Stimulated activated CD8-positive, alpha-beta memory T cell treated with anti-CD3 and anti-CD28 coated beads, Interleukin-12 subunit alpha, Interleukin-12 subunit beta, amount 100 ng/mL, for 1 hour (primary cell): Measurements from ENCODE around the gene HECTD4.
"Not testable (repeated sequence)": the region's sequence is repeated elsewhere in the genome, so short reads cannot be mapped to it uniquely, and the experiment has no call there.

Experiments used
- DNase-seq: peaks from one replicate; pipeline ENCODE4 v3.0.0-alpha.2; 2020; ENCODE audit warnings: low read depth

HECTD4 gene, protein sequence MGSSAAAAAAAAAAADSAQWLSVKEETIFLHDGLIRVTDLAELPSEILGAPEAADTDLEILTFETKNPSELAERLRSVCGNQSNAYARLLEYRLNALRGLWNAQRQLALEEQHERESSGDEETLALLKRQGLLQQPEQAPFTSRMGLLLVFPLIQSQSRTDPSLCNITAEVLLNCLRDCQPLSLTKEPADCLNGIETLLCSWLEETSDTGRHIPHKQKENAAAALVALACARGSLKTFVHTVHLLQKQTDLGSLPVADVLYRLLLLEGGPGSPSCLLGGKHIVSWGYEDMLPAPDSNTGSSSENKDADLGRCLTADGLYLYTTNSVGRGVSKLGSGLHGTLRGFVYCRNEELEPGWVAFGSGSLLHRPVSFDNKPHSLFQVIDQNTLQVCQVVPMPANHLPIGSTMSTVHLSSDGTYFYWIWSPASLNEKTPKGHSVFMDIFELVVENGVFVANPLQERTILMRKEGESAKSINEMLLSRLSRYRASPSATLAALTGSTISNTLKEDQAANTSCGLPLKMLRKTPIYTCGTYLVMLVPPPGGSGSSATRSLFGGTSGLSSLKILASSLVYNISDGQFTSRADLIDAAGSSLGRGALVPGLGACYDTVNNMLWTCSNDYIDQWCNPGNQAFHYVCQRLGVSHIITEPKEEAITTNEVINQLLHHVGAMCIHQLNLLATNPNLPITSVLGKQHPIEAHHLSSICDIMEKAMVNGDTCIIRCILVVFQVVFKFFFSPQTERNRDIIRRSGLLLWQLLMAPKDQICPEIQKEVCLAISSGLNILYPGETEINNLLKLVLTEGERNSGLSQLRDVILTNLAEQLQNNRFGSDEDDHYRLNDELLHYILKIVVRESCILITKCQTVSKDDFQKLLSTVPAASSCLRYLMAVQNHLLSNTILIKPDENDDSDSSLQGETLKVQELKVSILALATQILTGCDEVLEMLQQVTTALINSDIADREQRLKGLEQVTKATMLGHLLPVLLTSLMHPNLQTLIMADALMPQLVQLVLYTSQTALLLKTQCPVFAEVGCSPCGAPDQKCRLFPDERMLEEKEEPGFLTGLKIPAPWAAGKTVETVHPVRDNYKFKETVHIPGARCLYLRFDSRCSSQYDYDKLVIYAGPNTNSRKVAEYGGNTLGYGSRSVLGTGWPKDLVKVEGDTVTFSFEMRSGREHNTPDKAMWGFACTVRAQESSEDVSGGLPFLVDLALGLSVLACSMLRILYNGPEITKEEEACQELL (N-terminal part only)

DNA sequence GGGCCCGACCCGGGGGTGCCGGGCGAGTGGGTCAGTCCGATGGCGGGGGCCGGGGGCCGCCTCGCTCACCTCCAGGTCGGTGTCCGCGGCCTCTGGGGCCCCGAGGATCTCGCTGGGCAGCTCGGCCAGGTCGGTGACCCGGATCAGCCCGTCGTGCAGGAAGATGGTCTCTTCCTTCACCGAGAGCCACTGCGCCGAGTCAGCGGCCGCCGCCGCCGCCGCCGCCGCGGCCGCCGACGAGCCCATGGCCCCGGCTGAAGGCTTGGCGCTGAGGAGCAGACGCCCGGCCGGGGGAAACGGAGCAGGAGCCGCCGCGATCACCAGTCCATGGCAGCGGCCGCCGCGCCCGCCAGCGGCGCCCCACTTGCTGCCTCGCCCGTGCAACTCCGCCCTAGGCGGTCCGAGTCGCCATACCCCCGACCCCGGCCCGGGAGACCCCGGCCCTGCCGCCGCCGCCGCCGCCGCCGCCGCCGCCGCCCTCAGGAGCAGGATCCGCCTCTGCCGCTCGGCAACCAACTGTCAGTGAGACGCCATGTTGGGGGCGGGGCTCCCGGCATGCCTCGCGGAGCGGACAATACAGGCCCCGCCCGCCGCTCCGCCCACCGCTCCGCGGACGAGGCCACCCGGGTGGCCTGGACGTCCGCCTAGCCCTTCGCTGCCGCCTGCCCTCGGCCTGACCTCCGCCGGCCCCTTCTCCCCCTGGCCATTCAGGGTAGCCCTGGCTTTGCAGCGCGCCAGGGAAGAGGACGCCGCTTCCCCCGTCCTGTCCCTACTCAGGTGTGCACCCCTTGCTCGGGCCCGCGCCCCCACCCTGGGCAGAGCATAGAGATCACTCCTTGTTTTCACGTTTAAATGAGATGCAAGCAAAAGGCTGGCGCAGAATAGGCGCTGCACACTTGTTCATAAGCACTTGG, at the start of gene HECTD4:
Gene HECTD4 (minus strand): TSS at position 549 of the 914 bp plus-strand sequence. CDS start 303 bp downstream, at position 246.
- DNase-seq = peak; percentile 88

DNA sequence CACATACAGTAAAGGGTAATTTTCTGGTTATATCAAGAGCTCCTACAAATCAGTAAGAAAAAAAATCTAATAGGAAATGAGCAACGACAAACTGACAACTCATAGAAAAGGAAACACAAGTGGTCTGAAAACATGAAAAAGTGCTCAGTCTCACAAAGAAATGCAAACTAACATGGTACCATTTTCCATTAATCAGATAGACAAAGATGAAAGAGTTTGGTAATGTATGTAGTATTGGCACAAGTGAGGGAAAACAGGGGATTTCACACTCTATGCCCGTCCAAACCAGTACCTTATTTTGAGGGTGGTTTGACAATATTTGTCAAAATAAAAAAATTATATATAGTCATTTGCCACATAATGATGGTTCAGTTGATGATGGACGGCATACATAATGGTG, 49.7 kb upstream of the HECTD4 start:
- no peak for DNase-seq

DNA sequence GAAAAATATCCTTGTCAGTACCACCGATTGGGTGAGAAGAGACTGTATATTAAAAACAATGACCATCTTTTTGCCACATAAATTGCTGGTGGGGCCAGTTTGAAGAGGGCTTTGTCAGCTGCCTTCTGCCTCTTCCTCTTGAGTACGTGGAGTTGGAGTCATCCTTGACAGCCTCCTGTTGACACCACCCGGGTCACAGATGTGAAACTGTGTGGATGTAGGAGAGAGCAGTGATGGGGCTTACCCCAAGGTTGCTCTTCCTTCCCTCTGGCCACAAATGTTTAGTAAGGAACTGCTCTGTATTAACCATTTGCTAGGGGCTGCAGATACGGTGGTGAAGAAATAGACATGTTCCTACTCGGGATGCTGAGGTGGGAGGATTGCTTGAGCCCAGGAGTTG, 48.7 kb upstream of the HECTD4 start:
- DNase-seq = no peak

DNA sequence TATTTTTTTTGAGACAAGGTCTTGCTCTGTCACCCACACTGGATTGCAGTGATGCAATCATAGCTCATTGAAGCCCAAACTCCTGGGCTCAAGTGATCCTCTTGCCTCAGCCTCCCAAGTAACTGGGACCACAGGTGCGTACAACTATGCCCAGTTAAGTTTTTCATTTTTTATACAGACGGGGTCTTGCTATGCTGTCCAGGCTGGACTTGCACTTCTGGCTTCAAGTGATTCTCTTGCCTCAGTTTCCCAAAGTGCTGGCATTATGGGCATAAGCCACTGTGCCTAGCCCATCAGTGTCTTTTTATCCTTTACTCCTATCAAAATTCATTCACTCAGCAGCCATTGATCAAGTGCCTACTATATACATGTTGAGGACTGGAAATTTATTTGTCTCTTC, 45.5 kb upstream of the HECTD4 start:
- no peak for DNase-seq

DNA sequence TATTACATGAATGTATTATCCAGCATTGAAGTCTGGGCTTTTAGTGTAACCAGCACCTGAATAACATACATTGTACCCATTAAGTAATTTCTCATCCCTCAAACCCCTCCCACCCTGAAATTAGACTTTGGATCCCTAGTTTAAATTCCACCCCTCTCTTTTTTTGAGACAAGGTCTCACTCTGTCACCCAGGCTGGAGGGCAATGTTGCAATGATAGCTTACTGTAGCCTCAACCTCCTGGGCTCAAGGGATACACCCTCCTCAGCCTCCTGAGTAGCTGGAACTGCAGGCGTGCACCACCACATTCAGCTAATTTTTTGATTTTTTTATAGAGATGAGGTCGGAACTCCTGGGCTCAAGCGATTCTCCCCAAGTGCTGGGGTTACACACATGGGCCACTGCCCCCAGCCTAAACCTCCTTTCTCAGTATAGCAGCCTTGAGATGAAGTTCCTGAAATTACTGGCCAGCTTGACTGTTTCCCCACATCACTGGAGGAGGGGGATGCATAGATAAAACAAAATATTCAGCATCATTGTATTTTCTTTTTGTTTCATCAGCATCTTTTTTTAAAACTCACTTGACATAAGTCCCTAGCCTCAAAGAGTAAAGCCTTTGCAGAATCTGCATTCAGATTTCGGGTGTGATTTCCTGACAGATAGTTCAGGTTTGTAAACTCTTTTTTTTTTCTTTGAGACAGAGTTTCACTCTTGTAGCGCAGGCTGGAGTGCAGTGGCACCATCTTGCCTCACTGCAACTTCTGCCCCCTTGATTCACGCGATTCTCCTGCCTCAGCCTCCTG, 43.6 kb upstream of the HECTD4 start:
- no peak for DNase-seq

DNA sequence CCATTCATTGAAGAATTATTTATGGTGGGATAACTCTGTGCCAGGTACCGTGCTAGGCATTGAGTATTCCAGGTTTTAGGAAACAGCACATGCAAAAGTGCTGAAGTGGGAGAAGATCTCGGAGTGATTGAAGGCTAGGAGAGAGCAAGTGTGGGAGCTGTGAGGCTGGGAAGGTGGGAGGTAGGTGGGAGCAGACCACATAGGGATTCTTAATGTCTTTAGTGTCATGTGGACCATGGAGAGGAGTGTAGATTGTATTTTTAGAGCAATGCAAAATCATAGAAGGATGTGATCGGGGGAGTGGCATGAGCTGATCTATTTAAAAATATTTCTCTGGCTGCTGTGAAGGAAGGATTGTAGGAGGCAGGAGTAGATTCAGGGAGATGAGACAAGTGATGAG, 41.9 kb upstream of the HECTD4 start:
- no peak for DNase-seq

DNA sequence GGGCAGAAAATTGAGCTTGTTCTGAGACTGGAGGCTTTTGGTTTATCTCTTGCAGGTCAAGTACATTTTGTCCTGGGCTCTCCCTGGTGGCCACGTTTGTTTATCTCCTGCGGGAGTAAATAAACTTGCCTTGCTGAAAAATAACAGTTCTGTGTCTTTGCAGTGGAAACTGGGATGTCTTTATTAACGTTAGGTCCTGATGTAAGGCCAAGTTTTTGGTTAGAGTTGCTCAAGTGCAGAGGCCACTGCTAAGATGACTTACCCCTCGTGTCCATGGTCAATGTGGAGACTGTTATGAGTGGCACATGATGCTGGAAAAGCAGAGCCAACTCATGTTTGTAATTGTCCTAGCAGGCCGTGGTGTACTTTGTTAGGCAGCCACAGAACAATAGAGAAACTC, 40.3 kb upstream of the HECTD4 start:
- no peak for DNase-seq

DNA sequence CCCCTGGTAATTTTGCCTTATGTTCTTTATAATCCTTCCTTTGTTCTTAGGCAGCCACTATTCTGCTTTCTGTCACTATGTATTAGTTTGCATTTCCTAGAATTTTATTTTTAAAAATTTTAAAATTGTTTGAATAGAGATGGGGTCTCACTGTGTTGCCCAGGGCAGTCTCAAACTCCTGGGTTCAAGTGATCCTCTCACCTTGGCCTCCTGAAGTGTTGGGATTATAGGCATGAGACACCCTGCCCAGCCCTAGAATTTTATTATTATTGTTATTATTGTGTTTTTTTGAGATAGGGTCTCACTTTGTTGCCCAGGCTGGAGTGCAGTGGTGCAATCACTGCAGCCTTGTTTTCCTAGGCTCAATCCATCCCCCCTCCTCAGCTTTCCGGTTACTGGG, 39.1 kb upstream of the HECTD4 start:
- DNase-seq = no peak

DNA sequence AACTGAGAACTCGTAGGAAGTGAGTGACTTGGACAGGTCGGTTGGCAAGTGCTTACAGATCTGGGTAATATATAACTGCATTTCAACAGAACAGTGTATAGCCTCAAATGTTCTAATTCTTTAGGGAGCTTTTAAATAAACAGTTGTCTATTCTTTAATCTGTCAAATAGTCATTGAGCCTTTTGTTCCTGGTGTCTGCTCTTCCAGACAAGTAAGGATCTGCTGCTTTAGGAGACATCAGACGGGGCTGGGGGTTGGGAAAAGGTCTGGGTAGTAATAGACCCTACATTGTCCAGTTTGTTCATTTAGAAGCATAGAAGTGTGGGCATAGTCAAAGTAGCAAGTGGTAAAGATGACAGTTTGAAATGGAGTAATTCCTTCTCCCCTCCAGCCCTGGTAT, 38.5 kb upstream of the HECTD4 start:
- no peak for DNase-seq

DNA sequence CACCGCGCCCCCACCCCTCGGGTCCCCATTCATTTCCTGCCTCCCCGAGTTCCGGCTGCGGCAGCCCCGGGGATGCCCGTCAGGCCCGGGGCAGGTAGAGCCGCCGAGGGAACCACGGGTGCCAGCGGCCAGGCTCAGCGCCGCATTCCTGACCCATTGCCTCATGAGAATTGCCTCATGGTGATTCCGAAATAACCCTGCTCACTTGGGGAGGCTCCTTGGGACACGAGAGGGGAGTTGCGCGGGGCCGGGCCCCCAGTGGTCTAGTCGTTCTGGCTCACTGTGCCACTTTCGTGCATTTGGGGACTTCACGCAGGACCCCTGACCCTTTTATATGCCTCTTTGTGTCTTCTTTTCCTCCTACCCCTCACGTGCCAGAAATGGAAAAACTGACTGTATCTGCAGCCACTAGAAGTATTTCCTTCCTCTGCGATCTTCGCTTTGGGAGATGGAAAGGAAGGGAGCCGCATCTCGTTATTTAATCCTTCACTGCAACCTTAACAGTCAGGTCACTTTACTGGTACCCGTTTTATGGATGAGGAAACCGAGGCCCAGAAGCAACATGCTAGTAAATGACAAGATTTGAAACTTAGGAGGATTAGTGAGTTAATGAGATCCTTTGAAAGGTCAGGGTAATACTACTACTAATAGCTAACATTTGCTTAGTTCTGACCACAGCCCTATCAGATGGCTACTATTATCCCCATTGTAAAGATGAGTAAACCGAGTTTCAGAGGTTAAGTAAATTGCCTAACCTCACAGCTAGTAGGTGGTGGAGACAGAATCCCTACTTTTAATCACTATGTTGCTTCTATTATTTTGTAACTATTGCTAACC, 37.3 kb upstream of the HECTD4 start:
- DNase-seq = no peak

DNA sequence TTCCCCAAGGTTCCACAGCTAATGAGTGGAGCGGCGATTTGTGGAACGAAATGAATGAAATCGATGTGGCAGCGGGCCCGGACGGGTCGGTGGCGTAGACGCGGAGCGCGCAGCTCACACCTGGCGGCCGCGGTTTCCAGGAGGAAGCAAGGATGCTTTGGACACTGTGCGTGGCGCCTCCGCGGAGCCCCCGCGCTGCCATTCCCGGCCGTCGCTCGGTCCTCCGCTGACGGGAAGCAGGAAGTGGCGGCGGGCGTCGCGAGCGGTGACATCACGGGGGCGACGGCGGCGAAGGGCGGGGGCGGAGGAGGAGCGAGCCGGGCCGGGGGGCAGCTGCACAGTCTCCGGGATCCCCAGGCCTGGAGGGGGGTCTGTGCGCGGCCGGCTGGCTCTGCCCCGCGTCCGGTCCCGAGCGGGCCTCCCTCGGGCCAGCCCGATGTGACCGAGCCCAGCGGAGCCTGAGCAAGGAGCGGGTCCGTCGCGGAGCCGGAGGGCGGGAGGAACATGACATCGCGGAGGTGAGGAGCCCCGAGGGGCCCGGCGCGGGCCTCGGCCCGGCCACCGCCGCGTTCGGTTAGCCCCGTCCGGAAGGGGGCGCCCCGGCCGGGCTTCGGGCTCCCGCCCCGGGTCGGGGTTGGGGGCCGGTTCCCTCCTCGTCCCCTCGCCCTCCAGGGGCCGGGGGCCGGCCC, 36.5 kb upstream of the HECTD4 start, which contains the start of gene PTPN11:
Gene PTPN11 (plus strand): TSS at position 340 of the 689 bp plus-strand sequence. CDS start 165 bp downstream, at position 505.
- peak; percentile 84 for DNase-seq

DNA sequence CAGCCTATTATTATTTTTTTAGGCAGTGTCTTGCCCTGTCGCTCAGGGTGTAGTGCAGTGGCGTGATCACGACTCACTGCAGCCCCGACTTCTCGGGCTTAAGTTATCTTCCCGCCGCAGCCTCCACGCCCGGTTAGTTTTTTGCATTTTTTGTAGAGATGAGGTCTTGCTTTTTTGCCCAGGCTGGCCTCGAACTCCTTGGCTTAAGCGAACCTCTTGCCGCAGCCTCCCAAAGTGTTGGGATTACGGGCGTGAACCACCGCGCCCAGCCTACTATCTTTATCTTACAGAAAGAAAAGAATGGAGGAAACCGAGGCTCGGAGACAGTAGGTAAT, 36.0 kb upstream of the HECTD4 start:
- no peak for DNase-seq

DNA sequence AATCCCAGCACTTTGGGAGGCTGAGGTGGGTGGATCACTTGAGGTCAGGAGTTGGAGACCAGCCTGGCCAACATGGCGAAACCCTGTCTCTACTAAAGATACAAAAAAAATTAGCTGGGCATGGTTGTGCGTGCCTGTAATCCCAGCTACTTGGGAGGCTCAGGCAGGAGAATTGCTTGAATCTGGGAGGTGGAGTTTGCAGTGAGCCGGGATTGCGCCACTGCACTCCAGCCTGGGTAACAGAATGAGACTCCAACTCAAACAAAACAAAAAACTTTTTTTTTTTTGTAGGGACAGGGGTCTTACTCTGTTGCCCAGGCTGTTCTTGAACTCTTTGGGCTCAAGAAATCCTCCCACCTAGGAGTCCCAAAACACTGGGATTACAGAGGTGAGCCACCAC, 33.2 kb upstream of the HECTD4 start:
- not testable (repeated sequence) for DNase-seq

DNA sequence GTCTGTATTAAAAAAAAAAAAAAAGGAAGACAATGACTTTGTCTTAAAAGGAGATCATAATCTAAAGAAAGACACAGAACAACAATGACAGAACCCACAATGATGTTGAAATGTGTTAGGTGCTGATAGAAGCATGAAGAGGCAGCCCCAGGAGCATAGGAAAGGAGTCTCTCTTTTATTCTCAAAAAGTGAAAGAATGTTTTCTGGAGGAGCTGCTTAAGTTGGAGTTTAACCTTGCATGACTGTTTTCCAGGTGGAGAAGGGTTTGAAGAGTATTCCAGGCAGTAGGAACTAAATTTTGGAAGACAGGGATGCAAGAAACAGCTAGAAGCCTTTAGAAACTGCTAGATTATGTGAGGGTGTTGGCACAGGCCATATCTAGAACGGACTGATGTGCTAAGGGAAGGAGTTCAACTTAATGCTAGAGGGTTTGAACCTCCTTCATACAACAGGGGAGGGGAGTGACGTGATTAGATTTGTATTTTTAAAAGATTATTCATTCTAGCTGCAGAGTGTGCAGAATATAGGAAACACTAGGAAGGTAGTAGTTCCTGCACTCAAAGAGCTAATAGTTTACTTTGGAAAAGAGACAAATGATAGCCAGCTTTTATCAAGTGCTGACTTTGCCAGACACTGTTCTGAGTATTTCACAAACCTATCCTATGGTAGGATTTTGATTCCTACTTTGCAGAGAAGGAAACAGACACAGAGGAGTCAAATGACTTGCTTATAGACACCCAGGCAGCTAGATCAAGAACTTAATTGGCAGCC, 31.8 kb upstream of the HECTD4 start:
- no peak for DNase-seq

DNA sequence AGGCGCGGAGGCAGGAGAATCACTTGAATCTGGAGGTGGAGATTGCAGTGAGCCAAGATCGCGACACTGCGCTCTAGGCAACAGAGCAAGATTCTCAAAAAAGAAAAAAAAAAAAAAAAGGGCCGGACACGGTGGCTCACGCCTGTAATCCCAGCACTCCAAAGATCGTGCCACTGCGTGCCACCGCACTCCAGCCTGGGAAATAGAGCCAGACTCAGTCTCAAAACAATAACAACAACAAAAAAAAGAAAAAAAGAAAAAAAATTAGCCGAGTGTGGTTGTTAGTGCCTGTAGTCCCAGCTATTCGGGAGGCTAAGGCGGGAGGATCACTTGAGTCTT, 27.6 kb upstream of the HECTD4 start:
- DNase-seq = no peak

DNA sequence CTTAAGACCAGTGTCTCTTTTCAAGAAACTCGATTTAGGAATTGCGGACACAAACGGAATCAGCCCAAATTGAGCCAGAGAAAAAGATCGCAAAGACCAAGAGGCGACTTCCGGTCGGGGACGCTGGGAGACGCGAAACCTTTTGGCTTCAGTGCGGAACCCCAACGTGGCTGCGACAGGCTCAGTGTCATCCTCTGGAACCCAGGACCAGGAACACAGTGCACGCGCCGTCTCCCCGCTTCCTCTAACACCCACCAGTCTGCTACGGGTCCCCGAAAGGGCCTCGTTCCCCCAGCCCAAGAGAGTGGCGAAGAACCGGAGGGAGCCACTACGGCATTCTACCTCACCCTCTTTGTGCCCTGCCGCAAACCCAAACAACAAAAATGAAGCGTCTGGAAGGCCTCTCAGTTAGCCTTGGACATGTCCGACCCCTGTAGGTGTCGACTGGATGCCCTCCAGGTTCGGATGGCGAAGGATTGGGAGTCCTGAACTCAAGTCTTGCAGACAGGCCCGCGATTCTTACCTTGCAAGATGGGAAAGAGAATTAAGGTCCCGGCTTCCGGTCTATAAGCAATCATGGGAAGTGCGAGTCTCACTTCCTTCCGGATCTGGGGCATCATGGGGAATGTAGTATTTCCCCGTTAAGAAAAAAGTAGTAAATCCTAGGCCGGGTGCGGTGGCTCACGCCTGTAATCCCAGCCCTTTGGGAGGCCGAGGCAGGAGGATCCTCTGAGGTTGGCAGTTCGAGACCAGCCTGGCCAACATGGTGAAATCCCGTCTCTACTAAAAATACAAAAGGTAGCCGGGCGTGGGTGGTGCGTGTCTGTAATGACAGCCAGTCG, 27.1 kb upstream of the HECTD4 start, which contains the start of gene RPL6:
Gene RPL6 (minus strand): TSS at position 542 of the 842 bp plus-strand sequence. CDS start 949 bp downstream, outside the sequence.
- DNase-seq = no peak

DNA sequence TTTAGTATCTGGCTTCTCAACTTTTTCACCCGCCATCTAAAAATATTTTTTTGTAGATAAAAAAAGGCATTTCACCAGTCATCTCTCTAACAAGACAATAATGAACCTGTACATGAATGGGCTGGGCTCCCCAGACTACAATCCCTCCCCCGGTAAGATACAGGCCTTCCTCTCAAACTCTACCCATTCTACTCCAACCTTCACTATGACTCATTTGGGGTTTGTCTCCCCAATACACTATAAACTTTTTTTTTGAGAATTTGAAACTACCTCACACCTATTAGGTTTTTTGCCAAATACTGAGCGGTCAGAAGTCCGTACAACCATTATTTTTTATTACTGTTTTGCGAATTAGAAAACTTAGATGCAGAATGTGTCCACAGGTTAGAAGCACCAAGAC, 26.4 kb upstream of the HECTD4 start:
- no peak for DNase-seq
